GM13976 (cell line): Measurements from ENCODE around the gene NUDT8.
"Not testable (repeated sequence)": the region's sequence is repeated elsewhere in the genome, so short reads cannot be mapped to it uniquely, and the experiment has no call there.

Source experiments
- DNase-seq: peaks from one replicate; pipeline ENCODE4 v3.0.0; 2012; ENCODE audit warnings: low spot score
- CTCF ChIP-seq: IDR thresholded peaks from 2 replicates; pipeline ENCODE4 v1.5.1; 2012; ENCODE audit warnings: borderline replicate concordance, mild to moderate bottlenecking; ENCODE audit not compliant: insufficient read depth; ENCODE audit errors: extremely low read depth, missing control alignments, control extremely low read depth
- in situ Hi-C: fragments of 300-500 bp; cut with MboI; formaldehyde crosslinking; loops from one replicate; pipeline ENCODE4 v1.12.0; 2022; ENCODE audit warnings: low sequenced_read_pairs, mixed read lengths, inconsistent platforms; ENCODE audit not compliant: unreplicated experiment

NUDT8 gene

GRCh38 chr11:67640758-67641337 lies 11.1 kb upstream of the NUDT8 start:
- no peak for TF ChIP-seq CTCF
- in situ Hi-C loops, result no loop called here
- no peak for DNase-seq

GRCh38 chr11:67640021-67640757 lies 10.5 kb upstream of the NUDT8 start:
- in situ Hi-C loops, result no loop called here
- DNase-seq, result peak; percentile 83

GRCh38 chr11:67639438-67639859 lies 9.7 kb upstream of the NUDT8 start, which contains the start of gene TBX10:
TBX10 (minus strand) TSS chr11:67639763; CDS start chr11:67639472, 291 bp downstream.
- in situ Hi-C loops, result loop anchor here (10.0 kb wide), 1 partner anchor 65 kb away; no protein-coding TSS in a partner anchor
- no peak for TF ChIP-seq CTCF
- DNase-seq, result no peak

More at GRCh38 chr11:67640021-67640757, 10.5 kb upstream of the NUDT8 start:
- TF ChIP-seq CTCF, result peak; percentile 81

GRCh38 chr11:67638535-67639437 lies 9.0 kb upstream of the NUDT8 start:
- no peak for TF ChIP-seq CTCF
- in situ Hi-C loops, result loop anchor here (10.0 kb wide), 1 partner anchor 66 kb away; no protein-coding TSS in a partner anchor

GRCh38 chr11:67637441-67637840 lies 7.7 kb upstream of the NUDT8 start:
- in situ Hi-C loops, result loop anchor here (10.0 kb wide), 1 partner anchor 67 kb away; no protein-coding TSS in a partner anchor
- DNase-seq, result not testable (repeated sequence)

More at GRCh38 chr11:67638535-67639437, 9.0 kb upstream of the NUDT8 start:
- DNase-seq, result no peak

- in situ Hi-C loops, result loop anchor here (10.0 kb wide), 1 partner anchor 68 kb away; no protein-coding TSS in a partner anchor
- no peak for DNase-seq
- no peak for TF ChIP-seq CTCF
These were observed 7.2 kb upstream of the NUDT8 start for GRCh38 chr11:67636962-67637361.

- no peak for TF ChIP-seq CTCF
- in situ Hi-C loops, result loop anchor here (10.0 kb wide), 1 partner anchor 70 kb away; no protein-coding TSS in a partner anchor
- no peak for DNase-seq
These were observed 5.4 kb upstream of the NUDT8 start for GRCh38 chr11:67635231-67635521.
